K562 (cell line): ENCODE data around the gene MFSD6. TPM values are rescaled to one million over a fixed set of nuclear protein-coding genes. Genes with fewer than 3 reads are reported as not detected.

Experiments
- ATAC-seq: fragments of 200-7000 bp; cut with Tn5 transposase; 3 replicates; pipeline ENCODE4 v1.9.1; 2020; ENCODE audit warnings: moderate library complexity
- BruUV-seq: library from RNA; stranded (reverse); fragments of 400-500 nt; replicated peaks from 2 replicates; lab custom pipeline; 2021; lab: Mats Ljungman, UMichigan
- CTCF ChIA-PET: fragments of 300-600 bp; formaldehyde crosslinking; extraction: SDS; loops from one replicate; lab custom pipeline; 2021; ENCODE audit warnings: low intra/inter-chr PET ratio; lab: Yijun Ruan, JAX
- POLR2A ChIA-PET: fragments of 300-600, 350-650 bp; sonication (Branson Sonifier 250); formaldehyde crosslinking; extraction: SDS; loops from one replicate; lab custom pipeline; 2021; ENCODE audit warnings: antibody characterized with exemption, inconsistent platforms; lab: Yijun Ruan, JAX
- DNase-seq, 4 experiments: peaks; one replicate each; pipeline versions ENCODE4 v3.0.0 to v3.0.0-alpha.2; 2011 to 2018; ENCODE audit warnings: low spot score in 3 of 4, mixed read lengths in 3 of 4; ENCODE audit errors: extremely low read depth in 1 of 4
- FAIRE-seq: peaks from 2 replicates; lab custom pipeline; 2011; peaks lifted over from hg19 to GRCh38; lab: Jason Lieb, UNC
- H2AFZ ChIP-seq: 2 replicates; pipeline ENCODE4 v1.6.0; 2011; ENCODE audit warnings: low read depth, low read length, control low read depth, inconsistent platforms
- H3K27ac ChIP-seq: fragments of 200-600 bp; 3 replicates; pipeline ENCODE4 v1.8.0; 2011; ENCODE audit warnings: low read depth, mild to moderate bottlenecking, control low read depth, inconsistent platforms, low read length, moderate library complexity, mixed read lengths; ENCODE audit errors: extremely low read depth
- H3K27me3 ChIP-seq, 2 experiments: fragments of 300-600 bp in 1 of 2; 2 replicates in 1 of 2; 3 replicates in 1 of 2; pipeline versions ENCODE4 v1.6.0 to v1.8.0; 2011; ENCODE audit warnings: inconsistent platforms in 2 of 2, low read length in 2 of 2, mild to moderate bottlenecking in 1 of 2, mixed read lengths in 1 of 2, moderate library complexity in 1 of 2; ENCODE audit not compliant: control insufficient read depth in 2 of 2, insufficient read depth in 2 of 2
- H3K36me3 ChIP-seq: fragments of 300-600 bp; 3 replicates; pipeline ENCODE4 v1.8.0; 2011; ENCODE audit warnings: mild to moderate bottlenecking, low read length, inconsistent platforms; ENCODE audit not compliant: control insufficient read depth, insufficient read depth
- H3K4me1 ChIP-seq, 2 experiments: fragments of 200-600 bp in 1 of 2; replicated peaks in 1 of 2; 2 replicates in 1 of 2; 3 replicates in 1 of 2; pipeline versions ENCODE4 v1.5.1 to v1.8.0; 2011; ENCODE audit warnings: inconsistent platforms in 2 of 2, low read length in 2 of 2, mild to moderate bottlenecking in 1 of 2, mixed read lengths in 1 of 2, moderate library complexity in 1 of 2; ENCODE audit not compliant: control insufficient read depth in 2 of 2, insufficient read depth in 2 of 2
- H3K4me2 ChIP-seq: 2 replicates; pipeline ENCODE4 v1.6.1; 2011; ENCODE audit warnings: low read length, control low read depth, inconsistent platforms, mixed read lengths; ENCODE audit not compliant: insufficient read depth
- H3K4me3 ChIP-seq: fragments of 200-600 bp; sonication (generic), shearing (Covaris generic); 2 replicates; pipeline ENCODE4 v1.5.1; 2016; ENCODE audit warnings: control low read depth, inconsistent platforms
- H3K79me2 ChIP-seq: fragments of 200-600 bp; 3 replicates; pipeline ENCODE4 v1.8.0; 2011; ENCODE audit warnings: low read length, inconsistent platforms; ENCODE audit not compliant: control insufficient read depth, insufficient read depth
- H3K9ac ChIP-seq, 2 experiments: 2 replicates each; pipeline versions ENCODE4 v1.6.0 to v1.6.1; 2011; ENCODE audit warnings: low read depth in 2 of 2, low read length in 2 of 2, control low read depth in 1 of 2, inconsistent platforms in 1 of 2, mild to moderate bottlenecking in 1 of 2, mixed read lengths in 1 of 2; ENCODE audit not compliant: insufficient read depth in 1 of 2
- H3K9me1 ChIP-seq: one replicate; pipeline ENCODE4 v1.6.0; 2011; ENCODE audit warnings: inconsistent platforms, mild to moderate bottlenecking, low read length, moderate library complexity; ENCODE audit not compliant: control insufficient read depth, insufficient read depth
- H3K9me3 ChIP-seq: replicated peaks from 2 replicates; pipeline ENCODE4 v1.5.1; 2011; ENCODE audit warnings: low read depth, low read length, inconsistent platforms; ENCODE audit not compliant: control insufficient read depth, insufficient read depth
- H4K20me1 ChIP-seq: replicated peaks from 2 replicates; pipeline ENCODE4 v1.6.1; 2011; ENCODE audit warnings: low read length, inconsistent platforms, mixed read lengths; ENCODE audit not compliant: control insufficient read depth, insufficient read depth
- SMARCB1 ChIP-seq: IDR thresholded peaks from 2 replicates; pipeline ENCODE4 v1.6.1; 2011; ENCODE audit warnings: improper control_type of control experiment, low read depth; ENCODE audit not compliant: insufficient read length
- WGBS: fragments of 100-300 bp; shearing (Covaris generic); methylation state at CpG from one replicate; pipeline ENCODE4 v1.1.6; 2016; ENCODE audit warnings: low coverage, mixed read lengths; ENCODE audit not compliant: insufficient coverage; ENCODE audit errors: missing lambda C conversion rate; 5-methylcytosine and 5-hydroxymethylcytosine counted together
- in situ Hi-C: fragments of 300-500 bp; cut with MboI; formaldehyde crosslinking; loops from 4 replicates; pipeline ENCODE4 v1.15.0; 2018; ENCODE audit warnings: inconsistent platforms, mixed read lengths
- intact Hi-C: fragments of 100-400 bp; cut with micrococcal nuclease; formaldehyde crosslinking; loops from 2 replicates; pipeline ENCODE4 v1.14.2; 2022
- polyA plus RNA-seq, 8 experiments: library from polyadenylated mRNA; depleted of rRNA in 4 of 8; stranded (reverse) in 5 of 8; unstranded in 3 of 8; fragments of >200 nt; fragmentation: Nextera tagmentation in 2 of 8; fragmentation: Illumina TruSeq in 1 of 8; extraction: Ambion mirVana in 2 of 8; extraction: Trizol in 1 of 8; gene quantifications; 2 replicates each; pipeline versions ENCODE4 v1.2.1 to v1.2.3, GENCODE V29; 2011 to 2014; ENCODE audit warnings: inconsistent platforms in 1 of 8, missing spikeins in 1 of 8
- total RNA-seq, 7 experiments: library from RNA; depleted of rRNA in 6 of 7; stranded (reverse); fragments of >200 nt in 6 of 7; fragmentation: Illumina TruSeq in 2 of 7; extraction: Trizol in 2 of 7; gene quantifications; 2 replicates each; pipeline versions ENCODE4 v1.2.1 to v1.2.3, GENCODE V29; 2011 to 2021; ENCODE audit warnings: low replicate concordance in 1 of 7
- TF ChIP-seq, protein P1 (sequence below), 3 experiments: IDR thresholded peaks in 2 of 3; conservative IDR thresholded peaks in 1 of 3; 2 replicates each; pipeline ENCODE4 v1.5.1; 2011 to 2012; ENCODE audit warnings: low read length in 3 of 3, mild to moderate bottlenecking in 3 of 3, control low read depth in 2 of 3, improper control_type of control experiment in 1 of 3, inconsistent platforms in 1 of 3, low read depth in 1 of 3, mixed read lengths in 1 of 3, moderate library complexity in 1 of 3; ENCODE audit not compliant: insufficient read depth in 2 of 3

Gene MFSD6
- total and polyA plus RNA-seq, 9 of the 15 experiments (the other 6 are each of a cell fraction or from before 2014, with no cell fraction given): 1.1 to 7.9 (median 4.4) TPM

DNA sequence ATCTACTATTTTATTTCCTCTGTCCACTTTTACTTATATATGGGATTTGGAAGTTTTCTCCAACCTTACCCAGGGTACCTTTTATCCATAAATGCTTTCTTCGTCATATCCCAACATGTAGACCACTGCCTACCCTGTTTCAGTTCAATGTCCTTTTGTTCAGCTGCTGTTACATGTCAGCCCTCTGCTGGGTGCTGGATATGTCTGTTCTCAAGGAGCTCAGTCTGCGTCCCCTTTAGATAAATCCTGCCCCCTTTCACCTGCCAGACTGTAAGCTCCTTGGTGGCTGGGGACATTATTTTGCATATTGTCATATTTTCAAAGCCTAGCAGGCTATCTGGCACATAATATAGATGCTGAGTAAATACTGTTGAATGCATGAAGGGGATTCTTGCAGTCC is 73.2 kb downstream of the MFSD6 start:
- CTCF ChIA-PET: no interaction called here
- intact Hi-C loops: no loop called here

More for the DNA sequence above, 73.2 kb downstream of the MFSD6 start:
- Histone ChIP-seq H3K27me3 (no peaks in the 10 kb centered on the region), H3K9ac (no peak overlapping the region), H3K27ac (no peak overlapping the region), H3K9me1 (no peaks in the 10 kb centered on the region), H3K9me3 (no peaks in the 10 kb centered on the region), H4K20me1 (no peaks in the 10 kb centered on the region), H3K36me3 (no peaks in the 10 kb centered on the region), H3K4me3 (no peak overlapping the region), H3K4me1 (peaks cover 2 to 6% of the 10 kb centered on the region in 2 experiments; a peak in 2 of 5 replicates), H3K79me2 (no peaks in the 10 kb centered on the region), H2AFZ (no peak overlapping the region), H3K4me2 (no peak overlapping the region)
- TF ChIP-seq, protein P1, sequence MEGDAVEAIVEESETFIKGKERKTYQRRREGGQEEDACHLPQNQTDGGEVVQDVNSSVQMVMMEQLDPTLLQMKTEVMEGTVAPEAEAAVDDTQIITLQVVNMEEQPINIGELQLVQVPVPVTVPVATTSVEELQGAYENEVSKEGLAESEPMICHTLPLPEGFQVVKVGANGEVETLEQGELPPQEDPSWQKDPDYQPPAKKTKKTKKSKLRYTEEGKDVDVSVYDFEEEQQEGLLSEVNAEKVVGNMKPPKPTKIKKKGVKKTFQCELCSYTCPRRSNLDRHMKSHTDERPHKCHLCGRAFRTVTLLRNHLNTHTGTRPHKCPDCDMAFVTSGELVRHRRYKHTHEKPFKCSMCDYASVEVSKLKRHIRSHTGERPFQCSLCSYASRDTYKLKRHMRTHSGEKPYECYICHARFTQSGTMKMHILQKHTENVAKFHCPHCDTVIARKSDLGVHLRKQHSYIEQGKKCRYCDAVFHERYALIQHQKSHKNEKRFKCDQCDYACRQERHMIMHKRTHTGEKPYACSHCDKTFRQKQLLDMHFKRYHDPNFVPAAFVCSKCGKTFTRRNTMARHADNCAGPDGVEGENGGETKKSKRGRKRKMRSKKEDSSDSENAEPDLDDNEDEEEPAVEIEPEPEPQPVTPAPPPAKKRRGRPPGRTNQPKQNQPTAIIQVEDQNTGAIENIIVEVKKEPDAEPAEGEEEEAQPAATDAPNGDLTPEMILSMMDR (IDR thresholded peaks at IDR 0.05 in 2 of 3, conservative IDR thresholded peaks at IDR 0.05 in 1 of 3; ENCODE audit: insufficient read depth in 2 of 3, low read depth in 1 of 3, low read length in 3 of 3): 0 out of 6 replicates have a peak, but pooled peaks of 1 of the 3 experiments have one; percentile 6
- no peak for TF ChIP-seq SMARCB1
- POLR2A ChIA-PET: interaction anchor here (0.9 kb wide), 2 partner anchors 11 to 22 kb away, joined by 3 to 4 read pairs; no protein-coding TSS in a partner anchor
- in situ Hi-C loops: no loop called here
- no TSS peak for BruUV-seq
- ATAC-seq (peak; percentile 36; the same call in 1 of the 3 replicates), DNase-seq (no peak), FAIRE-seq (no peak)
- WGBS: 50% methylated on average over 2 of the region's 2 CpGs
